GM03348 (cell line): ENCODE data around the gene PYCR2.
"Not testable (repeated sequence)": the region's sequence is repeated elsewhere in the genome, so short reads cannot be mapped to it uniquely, and the experiment has no call there.

Experiments used
- DNase-seq: peaks from one replicate; pipeline ENCODE4 v3.0.0; 2012; ENCODE audit warnings: low spot score

PYCR2 gene

DNA sequence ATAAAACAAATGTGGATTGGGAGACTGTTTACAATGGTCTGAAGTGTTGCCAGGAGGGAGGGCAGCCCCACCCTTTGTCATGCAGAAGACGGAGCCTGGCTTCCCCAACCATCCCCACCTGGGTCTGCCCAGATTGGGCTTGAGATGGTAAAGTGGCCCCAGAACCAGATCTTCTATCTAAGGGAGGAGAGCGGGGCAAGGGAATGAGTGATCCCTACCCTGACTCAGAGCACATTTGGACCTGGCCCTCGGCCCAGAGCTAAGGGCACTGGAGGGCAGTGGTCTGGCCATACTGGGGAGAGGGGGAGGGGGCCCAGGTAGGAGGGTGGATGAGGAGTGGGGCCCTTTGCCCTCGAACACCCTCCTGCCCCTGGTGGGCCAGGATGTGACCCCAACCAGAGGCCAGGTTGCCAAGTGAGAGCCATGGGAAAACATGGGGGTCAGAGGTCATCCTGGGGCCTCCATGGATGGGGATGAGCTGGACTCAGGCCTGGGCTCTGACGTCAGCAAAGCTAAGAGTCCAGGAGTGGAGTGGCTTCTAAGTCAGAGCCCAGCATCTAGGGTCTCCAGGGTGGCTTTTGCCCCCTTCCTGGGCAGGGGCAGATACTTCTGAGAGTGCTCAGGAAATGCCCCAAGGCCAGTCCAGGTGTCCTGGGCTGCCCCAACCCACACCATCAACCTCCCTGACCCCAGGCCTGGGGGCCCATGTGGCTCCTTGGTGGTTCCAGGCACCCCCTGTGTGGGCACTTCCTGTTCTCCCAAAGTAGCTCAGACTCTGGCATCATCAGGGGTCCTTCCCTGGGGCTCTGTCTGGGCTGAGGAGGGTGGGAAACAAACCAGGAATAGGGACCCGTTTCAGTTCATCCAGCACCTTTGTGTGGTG is 33.5 kb downstream of the PYCR2 start:
- no peak for DNase-seq

DNA sequence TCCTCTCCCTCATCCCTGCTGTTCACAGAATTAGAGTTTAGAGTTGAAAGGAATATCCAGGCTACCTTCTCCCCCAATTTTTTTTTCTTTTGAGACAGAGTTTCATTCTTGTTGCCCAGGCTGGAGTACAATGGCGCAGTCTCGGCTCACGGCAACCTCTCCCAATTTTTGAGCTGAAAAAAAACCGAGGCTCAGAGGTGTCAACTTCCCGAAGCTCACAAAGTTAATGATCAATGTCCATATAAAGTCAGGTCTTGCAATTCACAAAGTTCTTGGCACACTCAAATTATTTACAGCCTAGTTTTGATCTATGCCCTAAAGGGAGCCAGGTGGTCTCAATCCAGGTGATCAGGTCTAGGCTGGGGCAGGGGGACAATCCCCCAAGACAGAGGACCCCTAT is 34.3 kb downstream of the PYCR2 start:
- DNase-seq, result no peak

DNA sequence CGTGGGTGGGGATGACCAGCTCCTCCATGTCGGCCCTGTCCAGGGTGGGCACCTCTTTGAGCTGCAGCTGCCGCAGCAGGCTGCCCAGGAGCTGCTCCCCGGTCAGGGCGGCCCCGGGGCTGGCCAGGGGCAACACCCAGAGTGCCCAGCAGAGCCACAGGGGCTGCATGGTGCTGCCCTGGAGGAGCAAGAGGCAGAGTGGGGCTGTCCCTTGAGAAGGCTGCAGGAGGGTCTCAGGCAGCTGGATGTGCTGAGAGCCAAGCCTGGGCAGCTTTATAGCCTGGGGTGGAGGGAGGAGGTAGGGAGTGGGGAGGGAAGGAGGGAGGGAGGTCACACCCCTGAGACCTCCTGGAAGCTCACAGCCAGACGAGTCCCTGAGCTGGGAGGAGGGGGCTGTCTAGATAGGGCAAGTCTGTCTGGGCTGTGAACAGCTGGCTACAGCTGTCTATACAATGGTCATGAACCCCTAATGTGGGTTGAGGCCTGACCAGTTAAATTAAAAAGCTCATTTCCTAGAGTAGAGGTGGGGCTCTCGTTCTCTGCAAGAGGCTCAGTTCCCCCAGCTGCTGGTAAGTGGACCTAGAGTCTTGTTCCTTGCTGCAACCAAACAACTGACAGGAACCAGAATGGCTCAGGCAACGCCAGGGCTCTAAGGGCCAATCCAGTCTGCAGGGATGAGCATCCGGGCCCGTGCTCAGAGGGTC is 35.0 kb downstream of the PYCR2 start, which contains the start of gene LEFTY1:
Gene LEFTY1, minus strand, starts transcription at position 249 of the 704 bp plus-strand sequence. Its CDS starts 80 bp downstream, at position 169.
- DNase-seq, result no peak

DNA sequence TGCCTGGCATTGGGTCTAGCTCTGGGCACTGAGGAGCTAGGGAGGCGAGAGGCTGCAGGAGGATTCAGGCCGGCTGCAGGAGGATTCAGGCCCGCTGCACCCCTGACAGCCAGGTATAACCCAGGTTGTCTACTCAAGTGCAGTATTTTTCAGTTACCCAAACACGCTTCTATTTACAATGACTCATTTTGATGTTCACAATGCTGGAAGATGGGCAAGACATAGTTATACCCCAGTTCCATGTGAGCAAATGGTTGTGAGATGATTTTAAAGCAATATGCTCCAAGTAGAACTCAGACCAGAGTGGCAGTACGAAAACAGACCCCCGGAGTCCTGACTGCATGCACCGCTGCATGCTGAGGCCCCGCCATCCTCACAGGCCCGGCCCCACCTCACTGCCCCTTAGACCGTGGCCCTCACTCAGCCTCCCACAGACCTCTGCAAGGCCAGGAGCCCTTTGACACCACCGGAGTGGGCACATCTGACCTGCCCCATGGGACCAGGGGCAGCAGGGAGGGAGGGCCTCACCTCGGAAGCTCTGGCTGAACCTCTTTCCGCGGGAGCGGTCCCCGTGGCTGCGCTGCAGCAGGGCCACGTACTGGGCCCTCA is 35.7 kb downstream of the PYCR2 start:
- DNase-seq, result no peak

DNA sequence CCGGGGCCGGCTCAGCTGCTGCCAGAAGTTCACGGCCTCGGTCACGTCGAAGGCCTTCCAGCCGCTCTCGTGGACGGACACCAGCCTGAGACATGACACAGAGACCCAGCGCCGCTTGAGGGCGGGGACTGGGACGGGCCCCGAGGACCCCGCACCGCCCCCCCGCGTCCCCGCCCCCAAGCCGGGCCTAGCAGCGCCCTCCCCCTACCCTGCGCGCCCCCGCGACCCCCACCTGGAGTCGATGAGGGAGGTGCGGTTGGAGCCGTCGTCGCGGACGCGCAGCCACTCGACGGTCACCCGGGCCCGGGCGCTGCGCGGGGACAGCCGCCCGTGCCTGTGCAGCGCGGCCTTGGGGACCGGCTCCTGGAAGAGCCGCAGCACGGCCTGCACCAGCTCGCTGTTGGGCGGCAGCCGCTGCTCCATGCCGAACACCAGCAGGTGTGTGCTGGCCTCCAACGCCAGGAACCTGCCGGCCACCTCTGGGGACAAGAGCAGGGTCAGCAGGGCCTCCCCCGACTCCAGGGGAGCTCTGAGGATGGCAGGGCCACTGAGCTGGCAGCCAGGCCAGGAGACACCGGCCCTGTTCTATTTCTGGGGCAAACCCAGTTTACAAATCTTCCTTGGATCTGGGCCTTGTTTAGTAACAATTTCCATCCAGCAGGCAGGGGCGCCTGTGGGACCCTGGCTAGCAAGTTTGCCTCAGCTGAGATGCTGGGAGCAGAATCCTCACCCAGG is 36.3 kb downstream of the PYCR2 start:
- DNase-seq, result not testable (repeated sequence)

DNA sequence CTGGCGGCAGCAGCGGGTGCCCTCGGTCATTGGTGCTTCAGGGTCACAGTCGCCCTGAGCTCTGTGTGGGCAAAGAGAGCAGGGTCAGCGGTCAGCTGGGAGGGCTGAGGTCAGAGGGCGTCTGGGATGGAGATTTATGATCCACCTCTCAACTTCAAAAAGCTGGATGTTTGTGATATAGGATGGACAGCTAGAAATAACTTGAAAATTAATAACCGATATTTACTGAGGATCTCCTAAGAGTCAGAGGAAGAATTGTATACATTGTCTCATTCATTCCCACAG is 37.1 kb downstream of the PYCR2 start:
- DNase-seq, result no peak

DNA sequence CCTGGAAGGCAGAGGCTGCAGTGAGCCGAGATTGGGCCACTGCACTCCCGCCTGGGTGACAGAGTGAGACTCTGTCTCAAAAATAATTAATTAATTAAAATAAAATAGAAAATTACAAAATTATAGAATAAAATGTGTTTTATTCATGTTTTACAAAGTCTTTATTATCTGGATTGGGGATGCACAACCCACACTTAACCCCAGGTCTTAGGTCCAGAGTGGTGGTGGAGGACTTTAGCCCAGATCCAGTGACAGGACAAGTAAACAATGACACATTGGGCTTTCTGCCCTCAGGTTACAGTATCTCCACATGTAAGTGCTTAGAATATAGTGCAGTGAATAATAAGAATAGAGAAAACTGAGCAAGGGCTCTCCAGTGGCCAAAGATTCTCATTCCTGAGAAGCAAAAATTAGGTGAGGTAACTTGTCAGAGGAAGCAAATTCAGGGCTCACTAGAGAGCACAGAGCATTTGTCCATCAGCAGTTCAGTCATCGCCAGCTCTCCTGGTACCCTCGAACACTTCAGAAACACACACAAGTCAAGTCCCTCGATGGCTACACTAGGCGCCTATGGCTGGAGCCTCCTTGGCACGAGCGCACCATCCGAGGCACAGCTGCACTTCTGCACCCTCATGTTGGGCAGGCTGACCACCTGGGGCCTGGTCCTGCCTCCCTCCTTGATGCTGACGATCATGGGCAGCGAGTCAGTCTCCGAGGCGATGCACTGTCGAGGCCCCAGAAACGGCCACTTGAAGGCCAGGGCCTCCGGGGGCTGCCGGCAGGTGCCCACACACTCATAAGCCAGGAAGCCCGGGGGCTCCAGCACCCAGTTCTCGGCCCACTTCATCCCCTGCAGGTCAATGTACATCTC is 37.7 kb downstream of the PYCR2 start:
- DNase-seq, result no peak

DNA sequence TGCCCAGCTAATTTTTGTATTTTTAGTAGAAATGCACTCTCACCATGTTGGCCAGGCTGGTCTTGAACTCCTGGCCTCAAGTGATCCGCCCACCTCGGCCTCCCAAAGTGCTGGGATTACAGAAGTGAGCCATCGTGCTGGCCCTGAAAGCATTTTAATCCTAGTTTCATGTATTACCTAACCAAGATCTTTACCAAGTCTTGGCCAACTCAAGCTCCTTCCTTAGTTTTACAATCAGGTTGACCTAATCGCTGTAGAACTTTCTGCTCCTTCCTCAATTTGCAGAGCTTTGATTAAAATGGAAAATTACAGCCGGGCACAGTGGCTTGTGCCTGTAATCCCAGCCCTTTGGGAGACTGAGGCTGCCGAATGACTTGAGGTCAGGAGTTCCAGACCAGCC is 38.7 kb downstream of the PYCR2 start:
- DNase-seq, result no peak

DNA sequence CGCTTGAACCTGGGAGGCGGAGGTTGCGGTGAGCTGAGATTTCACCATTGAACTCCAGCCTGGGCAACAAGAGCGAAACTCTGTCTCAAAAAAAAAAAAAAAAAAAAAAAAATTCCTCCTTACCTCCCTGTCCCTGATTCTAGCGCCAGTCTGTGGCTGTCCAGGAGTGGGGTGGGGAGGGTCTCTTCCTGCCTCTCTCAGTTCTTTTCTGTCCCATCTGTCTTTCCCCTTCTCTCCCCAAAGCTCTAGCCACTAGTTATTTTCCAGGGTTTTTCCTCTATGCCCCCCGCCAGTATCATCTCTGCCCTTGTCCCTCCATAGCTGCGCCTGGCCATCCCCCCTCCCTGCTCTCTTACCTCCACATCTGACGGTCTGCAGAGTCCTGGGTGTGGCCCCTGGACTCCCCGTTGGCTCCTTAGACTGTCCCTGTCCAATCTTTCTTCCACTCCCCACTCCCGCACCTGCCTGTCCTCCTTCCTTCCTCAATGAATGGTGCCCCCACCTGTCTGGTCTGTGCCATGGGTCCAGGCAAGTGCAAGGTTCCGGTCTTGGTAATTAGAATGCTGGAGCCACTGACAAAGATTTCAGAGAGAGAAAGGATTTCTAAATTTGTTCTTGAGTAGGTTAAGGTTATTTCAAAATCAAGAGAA is 40.3 kb downstream of the PYCR2 start:
- no peak for DNase-seq

DNA sequence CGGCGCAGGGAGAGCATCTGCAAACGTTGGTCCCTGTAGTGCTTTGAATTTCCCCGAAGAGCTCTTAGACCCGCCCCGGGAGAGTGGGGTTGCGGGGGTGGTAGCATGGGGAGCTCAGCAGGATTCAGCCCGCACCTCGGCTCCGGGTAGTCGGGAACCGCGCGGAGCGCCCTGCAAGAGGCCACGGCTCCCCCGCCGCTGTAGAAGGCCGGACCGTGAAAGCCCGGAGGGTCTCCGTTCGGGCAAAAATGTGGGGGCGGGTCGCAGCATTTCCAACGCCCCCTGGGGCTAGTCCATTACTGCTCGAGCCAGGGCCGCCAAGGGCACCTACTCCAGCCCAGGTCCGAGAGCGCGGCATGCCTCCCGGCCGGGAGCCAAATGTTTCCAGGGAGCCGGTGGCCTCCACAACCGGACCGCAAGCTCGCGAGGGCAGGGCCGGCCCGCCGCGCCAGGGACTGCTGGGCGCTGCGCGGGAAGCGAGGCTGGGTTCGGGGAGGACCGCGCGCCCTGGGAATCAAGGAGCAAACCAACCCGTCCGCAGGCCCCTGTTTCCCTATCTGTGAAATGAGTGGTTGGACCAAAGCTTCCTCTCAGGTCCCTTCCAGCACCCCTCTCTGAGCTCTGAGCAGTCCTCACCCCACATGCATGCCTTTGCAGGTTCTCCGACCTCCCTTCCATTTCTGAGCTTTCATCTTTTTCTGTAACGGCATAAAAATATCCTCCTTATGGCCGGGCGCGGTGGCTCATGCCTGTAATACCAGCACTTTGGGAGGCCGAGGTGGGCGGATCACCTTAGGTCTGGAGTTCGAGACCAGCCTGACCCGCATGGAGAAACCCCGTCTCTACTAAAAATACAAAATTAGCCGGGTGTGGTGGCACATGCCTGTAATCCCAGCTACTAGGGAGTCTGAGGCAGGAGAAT is 41.1 kb downstream of the PYCR2 start:
- peak; percentile 86 for DNase-seq

DNA sequence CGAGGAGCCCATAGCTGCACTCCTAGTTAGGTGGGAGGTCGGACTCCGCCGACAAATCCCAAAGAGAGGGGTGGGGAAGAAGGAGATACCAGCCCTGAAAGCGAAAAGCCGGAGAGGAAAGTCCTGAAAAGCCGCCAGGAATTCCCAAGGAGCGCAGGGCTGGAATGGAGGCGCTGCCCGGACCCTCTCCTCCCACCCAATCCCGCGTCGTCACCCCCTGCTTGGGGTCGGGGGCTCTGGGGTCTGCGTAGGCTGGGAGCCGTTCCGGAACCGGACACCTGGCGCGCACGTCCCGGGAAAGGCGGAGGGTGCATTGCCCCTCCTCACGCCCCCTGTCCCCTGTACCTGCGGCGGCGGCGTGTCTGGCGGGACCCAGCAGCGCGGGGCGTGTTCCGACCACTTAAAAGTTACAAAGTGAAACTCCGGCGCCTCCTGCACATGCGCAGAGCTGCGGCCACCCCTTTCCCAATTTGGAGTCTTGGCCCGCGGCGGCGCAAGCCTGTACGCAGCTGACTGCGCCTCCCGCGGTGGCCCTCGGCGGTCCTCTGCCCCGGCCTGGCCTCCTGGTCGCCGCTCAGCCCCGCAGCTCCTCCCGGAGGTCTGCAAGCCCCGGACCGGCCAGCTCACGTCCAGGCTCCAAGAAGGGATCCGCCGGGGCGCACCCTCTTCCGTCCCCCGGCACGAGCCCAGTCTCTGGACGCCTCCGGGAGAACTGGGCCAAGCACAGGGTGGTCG is 41.9 kb downstream of the PYCR2 start, which contains the start of gene TMEM63A:
Gene TMEM63A, minus strand, starts transcription at position 422 of the 735 bp plus-strand sequence. CDS start 4,800 bp downstream, outside the sequence.
- peak; percentile 98 for DNase-seq

DNA sequence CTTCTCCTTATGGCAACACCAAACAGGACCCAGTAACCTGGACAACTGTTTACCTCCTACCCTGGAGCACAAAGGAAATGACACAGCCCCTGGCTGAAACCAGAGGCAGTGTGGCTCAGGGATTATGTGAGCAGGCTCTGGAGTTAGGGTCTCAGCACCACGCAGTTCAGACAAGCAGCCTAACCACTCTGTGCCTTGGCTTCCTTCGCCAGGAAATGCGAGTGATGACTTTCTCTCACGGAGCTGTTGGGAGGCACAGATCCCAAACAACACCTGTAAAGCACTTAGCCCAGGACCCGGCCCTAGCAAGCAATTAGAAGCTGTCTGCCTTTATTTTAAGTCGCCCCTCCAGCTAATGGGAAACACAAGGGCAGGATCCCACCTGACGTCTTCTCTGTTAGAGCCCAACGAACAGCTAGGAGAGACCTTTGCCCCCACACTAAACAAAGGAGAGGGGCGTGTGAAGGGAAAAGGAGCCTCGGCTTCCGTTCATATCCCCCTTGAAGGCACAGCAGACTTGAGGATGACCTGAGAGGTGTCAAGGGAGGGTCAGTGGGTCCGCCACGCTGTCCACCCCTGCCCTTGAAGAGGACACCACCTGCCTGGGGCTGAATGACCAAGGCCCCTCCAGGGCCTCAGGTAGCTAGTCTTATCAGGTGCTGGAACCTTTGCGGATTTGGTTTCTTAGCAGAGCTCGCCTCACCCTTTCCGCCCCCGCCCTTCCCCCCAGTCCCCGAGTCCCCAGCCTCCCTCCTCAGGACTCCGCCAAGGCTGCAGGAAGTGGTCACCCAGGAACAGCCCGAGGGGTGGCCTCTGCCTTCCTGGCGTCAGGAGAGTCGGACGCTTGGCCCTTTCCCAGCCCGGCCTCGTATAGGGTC is 42.7 kb downstream of the PYCR2 start:
- peak; percentile 76 for DNase-seq

DNA sequence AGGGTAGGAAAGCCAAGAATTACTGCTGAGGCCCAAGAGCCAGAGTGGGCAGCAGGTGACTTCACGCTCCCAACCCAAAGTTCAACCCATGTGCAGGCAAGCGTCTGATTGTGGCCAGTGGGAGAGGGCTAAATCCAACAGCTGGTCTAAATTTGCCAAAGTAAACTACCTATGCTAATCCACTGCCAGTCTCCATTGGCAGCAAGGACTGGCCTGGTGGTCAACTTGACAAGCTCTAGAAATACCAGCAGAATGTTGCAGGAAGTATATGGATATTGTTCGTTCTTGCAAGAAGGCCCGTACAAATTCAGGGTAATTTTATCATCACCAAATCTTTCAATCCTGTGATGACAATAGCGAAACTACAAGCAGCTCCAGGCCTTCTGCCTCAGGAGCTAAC is 43.4 kb downstream of the PYCR2 start:
- no peak for DNase-seq

DNA sequence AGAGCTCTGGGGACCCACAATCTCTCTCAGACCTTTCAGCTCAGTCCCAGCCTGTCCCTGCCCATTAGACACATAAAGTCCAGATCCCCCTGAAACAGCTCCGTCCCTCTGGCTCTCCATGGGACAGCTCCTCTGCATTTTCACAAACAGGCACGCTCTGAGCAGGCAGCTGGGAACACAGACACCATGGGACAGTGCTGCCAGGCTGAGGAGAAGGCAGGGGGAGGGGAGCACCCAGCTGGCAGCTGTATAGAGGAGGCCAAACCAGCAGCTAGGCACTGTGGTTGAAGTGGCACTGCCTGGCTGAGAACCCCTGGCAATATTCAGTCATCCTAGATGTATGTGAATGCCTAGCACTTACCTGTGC is 43.8 kb downstream of the PYCR2 start:
- DNase-seq, result no peak

DNA sequence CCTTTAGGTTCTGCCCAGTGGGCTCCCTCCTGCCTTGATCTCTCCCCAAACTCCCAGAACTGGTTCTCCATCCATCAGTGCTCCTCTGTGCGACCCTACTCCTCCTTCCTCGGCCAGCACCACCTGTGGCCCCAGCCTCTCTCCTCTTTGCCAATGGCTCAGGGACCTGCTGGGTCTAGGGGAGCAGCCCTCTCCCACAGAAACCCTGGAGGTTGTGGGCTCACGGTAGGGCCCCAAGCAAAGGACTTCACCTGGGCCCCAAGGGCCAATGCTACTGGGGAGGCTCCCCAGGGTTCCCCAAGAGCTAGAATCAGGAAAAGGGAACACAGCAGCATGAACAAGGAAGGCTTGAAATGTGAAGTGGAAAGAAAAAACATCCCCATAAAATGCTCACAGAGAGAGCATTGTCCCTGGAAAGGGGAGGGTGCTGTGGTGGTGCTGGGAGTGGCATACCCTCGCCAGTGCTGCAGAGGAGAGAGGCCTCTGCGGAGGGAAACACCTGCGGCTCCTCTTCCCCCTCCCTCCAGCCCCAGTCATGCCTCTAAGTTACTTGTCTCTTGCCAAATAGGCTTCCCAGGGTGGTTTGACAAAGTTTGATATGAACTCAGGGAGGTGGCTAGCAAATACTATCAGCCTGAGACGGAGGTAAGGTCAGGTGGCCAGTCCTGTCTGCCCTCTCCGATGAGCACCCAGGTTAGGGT is 44.4 kb downstream of the PYCR2 start:
- DNase-seq, result no peak

DNA sequence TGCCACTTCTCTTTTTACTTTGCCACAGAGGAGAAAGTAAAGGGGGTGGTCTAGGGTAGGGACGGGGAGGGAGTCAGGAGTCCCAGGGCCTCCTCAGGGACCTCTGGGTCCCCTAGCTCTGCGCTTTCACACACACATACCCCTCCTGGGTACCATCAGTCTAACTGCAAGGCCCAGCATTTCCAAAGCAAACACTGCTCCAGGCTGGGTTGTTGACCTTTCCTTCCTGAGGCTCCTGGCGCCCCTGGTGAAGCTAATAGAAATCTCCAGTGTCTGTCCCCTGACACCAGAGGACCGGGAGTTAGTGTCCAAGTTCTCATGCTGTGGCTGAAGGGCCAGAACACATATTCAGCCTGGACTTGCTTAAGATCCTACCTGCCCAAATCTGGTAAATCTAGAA is 45.8 kb downstream of the PYCR2 start:
- no peak for DNase-seq

DNA sequence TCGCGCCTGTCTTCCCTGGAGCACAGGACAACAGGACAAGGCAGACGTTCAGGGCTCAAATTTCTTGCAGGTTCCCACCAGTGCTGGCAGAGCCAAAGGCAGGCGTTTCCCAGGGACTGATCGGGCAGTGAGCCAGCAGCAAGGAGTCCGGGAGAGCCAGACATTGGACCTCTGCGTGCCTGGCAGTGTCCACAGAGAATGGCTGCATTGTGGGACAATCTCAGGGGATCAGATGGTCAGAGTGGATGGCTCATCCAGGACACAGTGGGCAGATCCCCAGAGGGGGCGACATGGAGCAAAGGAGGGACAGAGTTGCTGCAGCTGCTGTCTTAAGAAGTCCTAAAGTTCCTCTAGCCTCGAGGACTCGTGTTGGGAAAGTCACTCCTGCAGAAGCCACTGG is 46.5 kb downstream of the PYCR2 start:
- peak; percentile 57 for DNase-seq
